Skeletal muscle satellite cell (primary cell): ENCODE results near the gene IGSF9B.

Experiments
- H3K27me3 ChIP-seq: 2 replicates; pipeline ENCODE4 v1.7.0; 2013; ENCODE audit warnings: low read length; ENCODE audit not compliant: control insufficient read depth, insufficient read depth
- H3K36me3 ChIP-seq: 2 replicates; pipeline ENCODE4 v1.7.0; 2013; ENCODE audit warnings: mild to moderate bottlenecking, control low read depth, low read length; ENCODE audit not compliant: insufficient read depth
- H3K4me1 ChIP-seq: 2 replicates; pipeline ENCODE4 v1.7.0; 2013; ENCODE audit warnings: low read length; ENCODE audit not compliant: control insufficient read depth, insufficient read depth
- H3K4me2 ChIP-seq: 2 replicates; pipeline ENCODE4 v1.7.0; 2013; ENCODE audit warnings: mild to moderate bottlenecking, low read length
- H3K4me3 ChIP-seq: 2 replicates; pipeline ENCODE4 v1.7.0; 2013; ENCODE audit warnings: low read length
- H3K9ac ChIP-seq: 2 replicates; pipeline ENCODE4 v1.7.0; 2013; ENCODE audit warnings: mild to moderate bottlenecking, low read depth, low read length, moderate library complexity
- H3K9me3 ChIP-seq: replicated peaks from 2 replicates; pipeline ENCODE4 v1.7.0; 2013; ENCODE audit warnings: mild to moderate bottlenecking, control low read depth, low read length

The IGSF9B gene

DNA sequence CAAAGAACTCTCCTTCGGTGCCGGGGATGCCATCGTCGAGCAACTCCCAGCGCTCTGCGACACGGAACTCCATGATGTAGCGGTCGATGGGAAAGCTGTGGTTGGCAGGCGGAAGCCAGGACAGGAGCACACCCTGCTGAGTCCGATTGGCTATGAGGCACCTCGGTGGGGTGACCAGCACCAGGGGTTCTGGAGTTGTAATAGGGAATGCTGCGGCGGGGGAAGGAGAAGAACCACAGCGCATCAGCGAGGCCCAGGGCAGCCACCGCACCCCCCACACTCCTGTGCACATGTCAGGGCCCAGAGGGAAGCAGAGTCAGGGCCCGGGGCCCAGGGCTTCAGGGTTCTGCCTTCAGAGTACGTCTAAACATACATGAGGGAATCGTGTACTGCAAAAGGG lies 31.0 kb downstream of the IGSF9B start:
- Histone ChIP-seq H3K9me3 (no peaks in the 10 kb centered on the region), H3K27me3 (no peaks in the 10 kb centered on the region), H3K36me3 (no peaks in the 10 kb centered on the region), H3K4me2 (no peak overlapping the region), H3K4me1 (no peaks in the 10 kb centered on the region), H3K4me3 (no peak overlapping the region), H3K9ac (no peak overlapping the region)

DNA sequence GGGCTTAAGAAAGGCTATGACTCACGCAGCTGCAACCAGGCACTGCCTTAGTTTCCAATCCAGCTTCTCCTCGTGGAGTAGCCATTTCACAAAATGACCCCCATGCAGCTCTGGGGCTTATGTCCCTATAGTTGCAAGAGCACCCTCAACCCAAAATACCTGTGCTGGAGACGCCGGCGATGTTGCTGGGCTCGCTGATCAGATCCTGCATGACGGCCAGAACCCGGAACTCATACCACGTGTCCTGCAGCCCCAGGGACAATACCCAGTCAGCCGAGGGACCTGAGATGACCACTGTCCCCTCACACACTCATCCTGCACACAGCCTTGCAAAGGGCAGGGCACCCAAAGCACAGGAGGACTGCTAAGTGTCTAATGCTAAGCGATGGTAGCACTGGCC lies 32.1 kb downstream of the IGSF9B start:
- H3K4me1 ChIP-seq: no peaks in the 10 kb centered on the region
- no peak overlapping the region for H3K4me2 ChIP-seq
- no peak overlapping the region for H3K4me3 ChIP-seq
- no peaks in the 10 kb centered on the region for H3K9me3 ChIP-seq
- no peak overlapping the region for H3K9ac ChIP-seq
- no peaks in the 10 kb centered on the region for H3K36me3 ChIP-seq
- no peaks in the 10 kb centered on the region for H3K27me3 ChIP-seq

DNA sequence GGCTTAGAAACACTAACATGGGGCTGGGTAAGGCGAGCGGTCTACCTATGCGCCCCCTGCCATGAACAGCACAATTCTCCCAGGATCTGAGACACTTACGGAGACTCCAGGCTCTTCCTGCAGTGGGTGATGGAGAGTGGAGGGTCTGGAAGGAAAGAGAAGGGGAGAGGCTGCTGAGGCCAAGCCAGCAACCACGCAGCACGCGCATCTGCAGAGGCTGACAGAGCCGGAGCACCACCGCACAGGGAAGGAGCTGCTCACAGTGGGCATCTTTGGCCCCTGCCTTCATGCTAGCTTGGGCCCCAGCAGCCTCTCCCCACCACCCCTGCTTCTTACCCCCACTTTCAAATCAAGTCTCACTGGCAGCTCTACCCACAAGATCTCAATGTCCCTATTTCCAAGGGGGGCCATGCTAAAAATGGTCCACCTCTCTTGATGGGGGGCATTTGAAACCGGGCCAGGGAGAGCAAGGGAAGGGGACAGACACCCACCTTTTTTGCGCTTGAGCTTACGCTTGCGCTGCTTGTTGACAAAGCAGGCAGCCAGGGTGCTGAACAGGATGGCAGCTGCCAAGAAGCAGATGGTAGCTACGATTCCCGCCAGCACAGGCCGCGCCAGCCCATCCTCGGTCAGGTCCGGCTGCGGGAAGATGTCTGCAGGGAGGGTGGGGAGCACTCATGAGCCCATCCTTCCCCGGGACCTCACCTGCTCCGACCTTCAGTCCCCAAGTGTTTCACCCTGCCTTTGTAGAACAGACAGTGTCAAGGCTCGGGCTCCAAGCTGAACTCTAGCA lies 34.5 kb downstream of the IGSF9B start:
- H3K9me3 ChIP-seq: no peaks in the 10 kb centered on the region
- no peaks in the 10 kb centered on the region for H3K27me3 ChIP-seq
- H3K9ac ChIP-seq: no peak overlapping the region
- H3K4me2 ChIP-seq: no peak overlapping the region
- no peak overlapping the region for H3K4me3 ChIP-seq
- H3K4me1 ChIP-seq: no peaks in the 10 kb centered on the region
- H3K36me3 ChIP-seq: no peaks in the 10 kb centered on the region

DNA sequence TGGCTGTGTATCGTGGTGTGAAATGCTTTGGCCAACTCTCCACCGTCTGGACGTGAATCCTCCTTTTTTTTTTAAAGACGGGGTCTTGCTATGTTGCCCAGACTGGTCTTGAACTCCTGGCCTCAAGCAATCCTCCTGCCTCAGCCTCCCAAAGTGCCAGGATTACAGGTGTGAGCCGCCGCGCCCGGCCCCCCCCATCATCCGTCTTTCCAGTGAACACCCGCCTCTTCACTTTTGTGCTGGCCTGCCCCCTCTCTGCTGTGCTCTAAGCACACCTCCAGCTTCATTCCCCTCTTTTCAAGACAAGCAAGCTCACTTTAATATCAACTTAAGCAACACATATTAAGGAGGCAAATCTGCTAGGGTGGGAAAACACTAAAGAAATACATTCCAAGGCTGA lies 35.3 kb downstream of the IGSF9B start:
- Histone ChIP-seq H3K27me3 (no peaks in the 10 kb centered on the region), H3K36me3 (no peaks in the 10 kb centered on the region), H3K4me2 (no peak overlapping the region), H3K9me3 (no peaks in the 10 kb centered on the region), H3K4me3 (no peak overlapping the region), H3K9ac (no peak overlapping the region), H3K4me1 (no peaks in the 10 kb centered on the region)

DNA sequence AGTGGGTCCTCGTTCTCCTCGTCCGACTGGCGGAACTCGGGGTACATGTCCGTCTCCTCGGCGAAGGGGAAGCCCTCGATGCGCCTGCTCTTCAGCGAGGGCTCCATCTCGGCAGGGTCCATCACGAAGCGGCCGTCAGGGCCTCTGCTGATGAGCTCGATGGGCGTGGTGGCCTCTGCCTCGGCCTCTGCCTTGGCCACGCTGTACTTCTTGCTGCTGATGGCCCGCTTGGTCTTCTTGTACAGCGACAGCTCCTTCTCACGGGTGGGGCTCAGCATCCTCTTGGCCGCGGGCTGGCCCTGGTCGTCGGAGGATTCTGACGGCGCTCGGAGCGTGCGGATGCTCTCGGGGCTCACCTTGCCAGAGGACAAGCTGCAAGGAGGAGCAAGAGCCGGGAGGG lies 35.7 kb downstream of the IGSF9B start:
- no peak overlapping the region for H3K4me2 ChIP-seq
- H3K9me3 ChIP-seq: no peaks in the 10 kb centered on the region
- H3K27me3 ChIP-seq: peaks cover 3% of the 10 kb centered on the region
- no peaks in the 10 kb centered on the region for H3K4me1 ChIP-seq
- H3K4me3 ChIP-seq: no peak overlapping the region
- no peaks in the 10 kb centered on the region for H3K36me3 ChIP-seq
- H3K9ac ChIP-seq: no peak overlapping the region

DNA sequence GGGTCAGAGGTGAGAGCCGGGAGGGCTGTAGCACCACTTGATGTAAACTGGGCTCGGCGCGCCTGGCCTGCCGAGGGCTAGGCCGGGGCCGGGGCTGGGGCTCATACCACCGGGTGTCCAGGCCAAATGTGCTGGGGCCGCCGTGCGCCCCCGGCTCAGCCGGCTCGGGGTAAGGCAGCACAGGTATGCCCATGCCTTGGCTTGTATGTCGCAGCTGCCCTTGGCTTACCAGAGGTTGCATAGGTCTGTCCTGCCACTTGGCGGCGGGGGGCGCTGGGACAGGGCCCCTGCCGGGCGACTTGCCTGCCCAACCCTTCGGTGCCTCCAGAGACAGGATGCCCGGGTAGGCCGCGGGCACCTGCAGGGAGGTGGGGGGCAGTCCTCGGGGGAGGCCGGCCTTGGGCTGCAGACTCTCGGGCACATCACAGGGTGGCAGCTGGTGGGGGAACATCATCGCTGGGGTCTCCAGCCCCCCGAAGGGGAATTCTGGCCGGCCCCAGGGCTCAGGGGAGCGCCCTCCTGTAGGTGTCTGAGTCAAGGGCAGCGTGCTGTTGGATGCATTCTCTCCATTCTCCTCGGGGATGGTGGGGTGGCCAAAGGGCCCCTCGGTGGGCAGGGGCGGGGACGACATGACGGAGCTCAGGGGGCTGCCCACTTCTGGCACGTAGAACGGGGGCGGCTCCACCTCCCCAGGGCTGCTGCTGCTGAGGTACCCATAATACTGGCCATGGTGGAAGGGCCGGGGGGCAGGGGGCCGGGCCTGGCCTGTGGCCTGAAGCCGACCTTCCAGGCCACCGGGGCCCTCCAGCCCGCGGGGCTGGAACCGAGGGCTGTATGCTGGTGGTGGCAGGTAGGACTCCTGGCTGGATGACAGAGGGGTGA lies 36.4 kb downstream of the IGSF9B start:
- no peaks in the 10 kb centered on the region for H3K4me1 ChIP-seq
- no peak overlapping the region for H3K4me2 ChIP-seq
- no peak overlapping the region for H3K9ac ChIP-seq
- H3K27me3 ChIP-seq: peaks cover 5% of the 10 kb centered on the region
- no peaks in the 10 kb centered on the region for H3K36me3 ChIP-seq
- H3K9me3 ChIP-seq: no peaks in the 10 kb centered on the region
- no peak overlapping the region for H3K4me3 ChIP-seq

DNA sequence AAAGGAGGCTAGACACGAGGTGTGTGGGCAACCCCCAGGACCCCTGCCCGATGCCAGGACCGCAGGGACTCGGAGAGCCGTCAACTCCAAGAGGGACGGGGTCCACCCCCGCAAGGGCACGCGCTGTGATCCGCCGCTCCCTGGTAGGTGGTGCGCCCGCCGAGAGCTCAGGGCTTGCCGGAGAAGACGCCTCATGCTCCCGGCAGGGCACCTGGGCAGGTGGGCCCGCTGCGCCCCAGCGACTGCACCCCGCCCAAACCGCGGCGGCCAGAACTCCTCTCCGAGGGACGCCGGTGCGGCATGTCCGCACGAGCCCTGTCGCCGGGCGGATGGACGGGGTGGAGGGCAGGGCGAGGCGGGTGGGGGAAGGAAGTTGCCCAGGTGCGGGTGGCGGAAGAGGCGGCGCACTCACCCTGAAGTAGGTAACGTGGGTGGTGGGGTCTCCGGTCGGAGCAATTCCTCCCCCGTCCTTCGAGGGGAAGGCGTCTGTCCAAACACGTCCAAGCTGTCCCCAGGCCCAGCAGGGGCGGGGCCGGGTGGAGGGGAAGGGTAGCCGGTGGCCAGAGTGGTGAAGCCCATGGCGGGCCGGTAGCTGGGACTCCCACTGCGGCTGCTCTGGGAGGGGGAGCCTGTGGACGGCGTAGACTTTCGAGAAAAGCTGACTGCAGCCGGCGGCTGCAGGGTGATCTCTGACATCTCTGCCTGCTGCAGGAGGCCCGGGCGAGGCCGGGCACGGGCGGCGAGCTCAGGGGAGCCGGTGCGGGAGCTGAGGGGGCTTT lies 37.2 kb downstream of the IGSF9B start:
- Histone ChIP-seq H3K4me2 (no peak overlapping the region), H3K9me3 (no peaks in the 10 kb centered on the region), H3K4me1 (no peaks in the 10 kb centered on the region), H3K9ac (no peak overlapping the region), H3K4me3 (no peak overlapping the region), H3K36me3 (no peaks in the 10 kb centered on the region), H3K27me3 (peaks cover 5% of the 10 kb centered on the region)

DNA sequence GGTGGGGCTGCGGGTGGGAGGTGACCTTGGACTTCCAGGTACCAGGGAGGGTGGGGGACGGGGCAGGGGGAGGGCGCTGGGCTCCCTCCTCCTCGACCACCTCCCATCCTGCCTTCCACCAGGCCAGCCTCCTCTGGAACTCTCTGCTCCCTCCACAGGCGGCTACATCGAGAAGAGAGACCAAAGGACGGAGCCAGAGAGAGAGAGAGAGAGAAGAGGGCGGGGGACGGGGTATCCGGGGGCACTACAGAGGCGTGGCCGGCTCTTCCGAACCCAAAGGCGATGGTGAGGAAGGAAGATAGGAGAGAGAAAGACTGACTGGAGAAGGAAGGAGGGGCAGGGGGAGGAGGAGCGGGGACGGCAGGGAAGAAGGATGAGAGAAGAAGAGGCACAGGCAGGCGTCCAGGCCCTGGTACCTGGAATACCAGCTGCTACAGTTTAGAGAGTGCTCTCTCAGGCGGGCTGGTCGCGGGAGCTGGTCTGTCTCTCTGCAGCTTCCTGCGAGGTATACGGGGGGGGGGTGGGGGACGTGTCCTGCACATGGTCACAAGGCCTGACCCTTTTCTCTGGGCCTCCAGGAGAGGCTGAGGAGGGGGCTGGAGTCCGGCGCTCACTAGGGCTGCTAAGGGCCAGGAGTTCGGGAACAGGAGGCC lies 38.0 kb downstream of the IGSF9B start:
- Histone ChIP-seq H3K36me3 (no peaks in the 10 kb centered on the region), H3K27me3 (peaks cover 5% of the 10 kb centered on the region), H3K4me1 (no peaks in the 10 kb centered on the region), H3K9me3 (no peaks in the 10 kb centered on the region), H3K9ac (no peak overlapping the region), H3K4me3 (no peak overlapping the region), H3K4me2 (no peak overlapping the region)

DNA sequence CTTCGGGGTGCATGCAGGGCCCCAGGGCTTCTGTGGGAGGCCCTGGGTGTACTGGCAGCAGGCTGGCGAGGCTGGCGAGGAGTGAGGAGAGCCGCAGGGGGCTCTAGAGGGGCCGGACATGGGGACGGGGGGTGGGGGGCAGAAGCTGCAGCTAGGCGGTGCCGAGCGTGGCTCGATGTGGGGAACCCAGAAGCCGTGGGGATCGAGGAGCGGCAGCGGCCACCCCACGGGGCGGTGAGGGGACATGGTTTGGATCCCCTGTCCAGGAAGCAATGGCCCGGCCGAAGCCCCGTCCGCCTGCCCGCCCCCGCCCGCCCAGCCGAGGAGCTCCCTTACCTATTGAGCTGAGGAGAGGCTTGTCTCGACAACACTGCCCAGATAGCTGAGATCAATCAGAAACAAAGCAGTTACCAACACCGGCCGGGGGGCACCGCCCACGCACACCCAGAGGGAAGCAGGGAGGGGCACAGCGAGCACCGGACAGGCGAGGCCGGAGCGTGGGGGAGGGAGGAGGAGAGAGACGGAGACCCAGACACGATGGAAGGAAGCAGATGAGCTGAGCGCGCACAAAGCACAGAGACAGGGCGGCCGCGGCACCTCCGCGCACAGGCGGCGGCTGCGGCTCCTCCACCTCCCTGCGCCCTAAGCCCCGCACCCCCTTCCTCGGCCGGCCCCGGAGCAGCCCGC lies 38.7 kb downstream of the IGSF9B start:
- Histone ChIP-seq H3K9me3 (no peaks in the 10 kb centered on the region), H3K27me3 (peaks cover 5% of the 10 kb centered on the region), H3K4me3 (no peak overlapping the region), H3K4me2 (no peak overlapping the region), H3K4me1 (no peaks in the 10 kb centered on the region), H3K9ac (no peak overlapping the region), H3K36me3 (no peaks in the 10 kb centered on the region)

DNA sequence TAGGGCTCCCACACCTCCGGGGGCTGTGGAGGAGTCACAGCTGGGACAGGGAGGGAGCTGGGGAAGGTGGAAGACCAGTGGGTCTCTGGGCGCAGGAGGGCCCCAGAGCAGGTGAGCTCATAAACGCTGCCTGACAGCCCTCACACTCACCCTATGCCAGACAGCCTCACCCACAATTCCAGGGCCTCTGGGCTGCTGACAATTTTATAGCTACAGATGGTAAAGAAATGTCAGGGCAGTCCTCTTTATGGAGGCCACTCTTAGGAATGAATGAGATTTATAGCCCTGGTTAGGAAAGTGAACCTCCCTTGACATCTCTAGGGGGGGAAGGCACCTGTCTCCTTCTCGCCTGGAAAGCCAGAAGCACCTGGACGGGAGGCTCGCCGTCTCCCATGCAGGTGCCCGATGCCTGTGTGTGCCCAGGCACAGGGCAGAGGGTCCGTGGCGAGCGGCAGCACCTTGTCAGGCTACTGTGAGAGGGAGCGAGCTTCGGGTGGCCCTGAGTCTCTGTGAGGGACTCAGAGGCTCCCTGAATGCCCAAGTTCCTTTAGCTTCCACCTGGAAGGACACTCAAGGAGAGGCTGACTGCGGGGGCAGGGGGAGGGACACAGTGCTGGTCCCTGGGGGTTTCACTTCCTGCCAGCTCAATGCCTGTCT lies 39.9 kb downstream of the IGSF9B start:
- no peak overlapping the region for H3K9ac ChIP-seq
- no peak overlapping the region for H3K4me2 ChIP-seq
- H3K36me3 ChIP-seq: no peaks in the 10 kb centered on the region
- H3K9me3 ChIP-seq: no peaks in the 10 kb centered on the region
- no peak overlapping the region for H3K4me3 ChIP-seq
- H3K27me3 ChIP-seq: peaks cover 5% of the 10 kb centered on the region
- H3K4me1 ChIP-seq: no peaks in the 10 kb centered on the region
